Measurements from ENCODE around the gene DDIT3.

Gene DDIT3

DNA sequence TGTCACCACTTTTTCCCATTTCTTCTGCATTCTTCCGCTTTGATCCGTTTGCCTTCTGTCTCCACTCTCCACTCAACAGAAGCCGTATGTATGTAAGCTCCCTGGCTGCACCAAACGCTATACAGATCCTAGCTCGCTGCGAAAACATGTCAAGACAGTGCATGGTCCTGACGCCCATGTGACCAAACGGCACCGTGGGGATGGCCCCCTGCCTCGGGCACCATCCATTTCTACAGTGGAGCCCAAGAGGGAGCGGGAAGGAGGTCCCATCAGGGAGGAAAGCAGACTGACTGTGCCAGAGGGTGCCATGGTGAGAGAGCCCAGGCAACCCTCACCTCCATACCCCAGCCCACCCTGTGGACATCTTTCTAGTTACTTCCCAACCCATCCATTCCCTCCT lies 52.4 kb downstream of the DDIT3 start:
- DNase-seq (ENCODE audit: low read depth), result no peak

DNA sequence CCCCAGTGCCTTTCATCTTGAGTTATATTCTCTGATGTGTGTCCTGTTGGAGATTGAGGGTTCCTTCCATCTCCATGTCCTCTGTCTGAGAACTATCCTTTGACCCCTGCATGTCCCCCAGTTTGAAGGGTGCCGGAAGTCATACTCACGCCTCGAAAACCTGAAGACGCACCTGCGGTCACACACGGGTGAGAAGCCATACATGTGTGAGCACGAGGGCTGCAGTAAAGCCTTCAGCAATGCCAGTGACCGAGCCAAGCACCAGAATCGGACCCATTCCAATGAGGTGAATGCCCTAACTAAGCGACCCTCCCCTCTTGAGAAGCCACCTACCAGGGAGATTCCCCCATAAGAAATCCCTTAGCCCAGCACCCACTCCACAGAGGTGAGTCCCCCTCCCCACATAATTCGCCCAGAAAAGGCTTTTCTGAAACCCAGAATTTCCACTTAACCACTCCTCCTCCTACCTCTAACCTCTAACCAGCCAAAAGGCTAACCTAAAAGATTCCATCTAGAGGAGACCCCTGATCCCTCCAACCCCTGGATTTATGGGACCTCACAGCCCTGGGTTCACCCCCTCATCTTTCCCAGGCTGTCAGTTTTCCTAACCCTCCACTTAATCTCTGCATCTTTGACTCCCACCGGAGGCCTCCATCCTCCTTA lies 53.0 kb downstream of the DDIT3 start:
- DNase-seq (ENCODE audit: low read depth), result no peak
